ENCODE results near the gene HOXB13.

The HOXB13 gene

DNA sequence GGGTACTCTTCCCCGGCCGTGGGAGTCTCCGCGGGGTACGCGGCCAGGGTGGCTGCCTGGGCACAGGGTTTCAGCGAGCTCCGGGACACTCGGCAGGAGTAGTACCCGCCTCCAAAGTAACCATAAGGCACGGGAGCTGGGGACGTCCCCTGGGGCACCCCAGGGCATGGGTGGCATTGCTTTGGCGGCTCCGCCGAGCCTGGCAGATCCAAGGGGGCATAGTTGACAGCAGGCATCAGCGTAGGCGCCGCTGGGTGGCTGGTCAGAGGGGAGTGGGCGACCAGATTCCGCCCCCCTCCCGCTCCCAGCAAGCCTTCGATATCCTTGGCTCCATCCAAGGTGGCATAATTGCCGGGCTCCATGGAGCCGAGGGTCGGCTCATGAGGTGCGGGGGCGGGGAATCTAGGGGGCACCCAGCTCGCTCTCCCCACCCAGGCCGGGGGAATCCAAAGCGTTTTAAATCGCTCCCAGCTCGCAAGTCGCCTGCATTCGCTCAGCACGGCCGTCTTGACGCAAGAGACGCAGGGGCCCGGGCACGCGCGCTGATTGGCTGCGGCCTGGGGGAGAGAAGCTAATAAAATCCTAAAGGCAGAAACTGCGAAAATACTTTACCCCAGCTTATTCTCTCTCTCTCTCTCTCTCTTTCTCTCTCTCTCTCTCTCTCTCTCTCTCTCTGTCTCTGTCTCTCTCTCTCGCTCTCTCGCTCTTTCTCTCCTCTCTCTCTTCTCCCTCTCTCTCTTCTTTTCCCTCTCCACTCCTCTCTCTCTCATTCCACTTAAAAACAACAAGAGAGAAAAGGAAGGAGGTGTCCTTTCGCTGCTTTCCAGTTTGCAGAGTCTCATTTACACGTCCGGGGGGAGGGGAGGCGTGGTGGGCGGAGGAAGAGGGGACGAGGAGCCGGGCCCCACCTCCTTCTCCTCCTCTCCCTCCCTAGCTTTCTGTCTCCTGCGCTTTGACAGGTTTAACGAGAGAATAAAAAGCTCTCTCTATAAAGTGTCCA, at the start of gene HOXB13:
HOXB13 (minus strand) TSS at position 519 of the 1,000 bp plus-strand sequence; CDS start at position 362, 157 bp downstream.
- no peak for DNase-seq

DNA sequence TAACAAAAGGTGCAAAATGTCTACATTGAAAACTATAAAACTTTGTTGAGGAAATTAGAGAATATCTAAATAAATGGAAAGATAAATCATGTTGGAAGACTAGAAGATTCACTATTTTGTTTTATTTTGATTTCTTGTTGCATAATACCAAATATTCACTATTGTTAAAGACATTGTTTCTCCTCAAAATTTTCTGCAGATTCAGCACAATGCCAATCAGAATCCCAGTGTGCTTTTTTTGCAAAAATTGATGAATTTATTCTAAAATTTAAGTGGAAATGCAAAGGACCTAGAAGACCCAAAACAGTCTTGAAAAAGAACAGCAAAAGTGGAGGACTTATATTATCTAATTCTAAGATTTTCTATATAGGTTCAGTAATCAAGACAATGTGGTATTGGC, 48.1 kb upstream of the HOXB13 start:
- DNase-seq, result no peak

DNA sequence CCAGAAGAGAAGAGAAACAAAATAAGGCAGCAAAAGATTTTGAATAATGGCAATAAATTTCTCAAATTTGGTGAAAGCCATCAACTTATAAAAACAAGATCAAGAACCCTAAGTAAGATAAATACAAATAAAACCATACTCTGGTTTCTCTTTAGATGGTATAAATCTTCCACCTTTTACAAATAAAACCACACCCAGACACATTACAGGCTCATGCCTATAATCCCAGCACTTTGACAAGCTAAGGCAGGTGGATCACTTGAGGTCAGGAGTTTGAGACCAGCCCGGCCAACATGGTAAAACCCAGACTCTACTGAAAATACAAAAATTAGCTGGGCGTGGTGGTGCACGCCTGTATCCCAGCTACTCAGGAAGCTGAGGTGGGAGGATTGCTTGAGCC, 44.7 kb upstream of the HOXB13 start:
- no peak for DNase-seq

DNA sequence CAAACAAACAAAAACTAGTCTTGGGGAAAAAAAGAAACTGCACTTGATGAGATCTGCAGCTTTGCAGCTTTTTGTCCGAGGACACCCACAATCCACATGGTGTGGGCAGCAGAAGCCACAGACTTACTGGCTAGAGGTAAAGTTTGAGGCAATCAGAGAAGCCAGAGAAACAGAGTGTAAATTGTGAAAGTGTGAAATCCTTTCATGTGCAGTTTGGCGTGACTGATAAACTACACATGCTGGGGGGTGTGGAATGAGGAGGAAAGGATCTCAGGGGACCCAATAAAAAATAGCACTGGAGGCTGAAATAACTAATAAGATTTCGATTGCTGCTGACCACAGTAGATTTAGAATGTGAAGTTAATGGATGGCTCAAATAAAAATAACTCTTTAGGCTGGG, 42.4 kb upstream of the HOXB13 start:
- peak; percentile 38 for DNase-seq

DNA sequence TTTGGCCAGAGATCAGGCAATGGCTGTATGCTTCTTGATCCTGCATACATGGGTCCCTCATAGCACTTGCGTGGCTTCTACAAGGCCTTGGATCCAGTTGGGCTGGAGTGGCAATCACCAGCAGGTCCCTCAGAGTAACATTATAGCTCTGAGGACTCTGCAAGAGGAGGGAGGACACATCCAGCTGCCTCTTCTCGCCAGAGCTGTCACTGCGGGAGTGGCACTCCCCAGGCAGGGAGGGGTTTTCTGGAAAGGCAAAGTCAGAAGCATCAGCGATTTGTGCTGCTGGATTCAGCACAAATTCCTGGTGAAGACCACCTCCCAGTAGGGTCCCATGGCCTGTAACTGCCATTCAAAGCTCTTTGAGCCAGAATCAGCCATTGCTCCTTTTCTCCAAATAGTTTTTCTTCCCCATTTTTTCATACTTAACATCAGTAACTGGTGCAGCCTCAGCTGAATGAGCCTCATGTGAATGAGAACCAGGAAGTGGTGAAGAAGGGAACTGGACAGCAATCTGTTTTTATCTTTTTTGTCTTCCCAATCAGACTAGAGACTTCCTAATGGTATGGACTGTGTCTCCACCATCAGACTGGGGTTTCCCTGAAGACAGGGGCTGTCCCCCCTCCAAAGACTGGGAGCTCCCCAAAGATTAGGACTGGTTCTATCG, 40.6 kb upstream of the HOXB13 start:
- peak; percentile 29 for DNase-seq

DNA sequence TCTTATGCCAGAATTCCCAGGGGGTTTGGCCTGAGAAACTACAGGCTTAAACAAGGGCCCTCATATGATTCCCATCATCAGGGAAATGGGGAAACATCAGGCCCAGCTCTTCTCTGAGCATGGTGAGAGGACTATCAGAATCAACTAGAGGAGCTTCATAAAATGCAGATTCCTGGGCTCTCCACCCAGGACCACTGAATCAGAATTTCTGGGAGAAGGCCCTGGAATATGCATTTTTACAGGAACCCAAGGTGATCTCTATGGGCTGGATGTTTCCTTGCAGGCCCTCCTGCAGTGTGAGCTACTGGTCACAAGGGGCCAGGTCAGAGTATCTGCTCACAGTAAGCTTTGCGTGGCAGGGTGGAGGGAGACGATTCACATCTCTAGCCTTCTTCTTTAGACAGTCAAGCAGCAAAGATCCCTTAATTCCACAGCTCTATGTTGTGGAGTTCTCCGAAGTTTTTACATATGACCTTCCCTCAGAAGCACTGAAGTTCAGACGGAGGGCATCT, 38.8 kb upstream of the HOXB13 start:
- no peak for DNase-seq

DNA sequence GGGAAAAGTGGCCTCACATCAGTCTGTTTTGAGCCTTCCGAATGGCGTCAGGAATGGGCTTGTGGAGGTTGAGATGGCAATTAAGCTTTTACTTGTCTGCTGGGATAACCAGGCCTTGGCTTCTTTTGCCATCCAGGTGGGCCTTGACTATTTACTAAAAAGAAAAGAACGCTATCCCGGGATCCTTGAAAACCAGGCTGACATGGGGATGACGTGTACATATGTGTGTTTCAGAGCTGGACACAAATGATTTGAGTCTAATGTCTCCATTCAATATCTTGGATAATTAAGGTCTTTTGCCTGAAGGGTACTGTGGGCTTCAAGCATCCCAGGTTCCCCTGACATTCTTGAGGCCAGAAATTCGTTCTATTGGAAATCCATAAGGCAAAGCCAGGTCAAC, 32.6 kb upstream of the HOXB13 start:
- no peak for DNase-seq

DNA sequence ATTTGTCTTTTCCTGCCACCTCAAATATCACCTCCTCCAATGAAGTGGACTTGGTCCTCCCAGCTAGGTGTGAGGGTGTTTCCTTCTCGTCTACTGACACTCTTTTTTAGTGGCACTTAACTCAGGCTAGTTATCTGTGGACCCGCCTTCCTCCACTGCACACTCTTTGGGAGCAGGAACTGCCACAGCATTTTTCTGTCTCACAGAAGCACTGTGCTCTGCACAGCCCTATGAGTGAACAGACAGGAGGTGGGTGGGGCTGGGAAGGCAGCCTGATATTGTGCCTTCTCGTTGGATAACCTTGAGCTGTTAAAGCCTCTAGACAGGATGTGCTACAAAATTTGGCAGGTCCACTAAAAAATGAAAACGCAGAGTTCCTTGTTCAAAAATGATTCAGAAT, 31.9 kb upstream of the HOXB13 start:
- no peak for DNase-seq

DNA sequence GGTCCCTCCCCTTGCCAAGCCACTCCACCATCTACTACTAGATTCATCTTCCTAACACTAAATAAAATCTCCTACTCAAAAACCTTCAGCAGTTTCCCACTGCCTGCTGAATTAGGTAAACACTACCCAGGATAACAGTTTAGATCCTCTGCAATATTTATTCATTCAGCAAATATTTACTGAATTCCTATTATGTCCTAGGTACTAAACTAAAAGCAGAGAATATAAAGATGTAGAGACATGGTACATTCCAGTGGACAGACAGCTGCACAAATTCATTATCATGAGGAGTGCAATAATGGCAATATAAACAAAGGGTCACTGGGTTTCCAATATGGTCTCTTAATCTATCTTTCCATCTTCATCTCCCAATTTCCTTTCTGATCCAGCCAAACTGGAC, 30.7 kb upstream of the HOXB13 start:
- no peak for DNase-seq

DNA sequence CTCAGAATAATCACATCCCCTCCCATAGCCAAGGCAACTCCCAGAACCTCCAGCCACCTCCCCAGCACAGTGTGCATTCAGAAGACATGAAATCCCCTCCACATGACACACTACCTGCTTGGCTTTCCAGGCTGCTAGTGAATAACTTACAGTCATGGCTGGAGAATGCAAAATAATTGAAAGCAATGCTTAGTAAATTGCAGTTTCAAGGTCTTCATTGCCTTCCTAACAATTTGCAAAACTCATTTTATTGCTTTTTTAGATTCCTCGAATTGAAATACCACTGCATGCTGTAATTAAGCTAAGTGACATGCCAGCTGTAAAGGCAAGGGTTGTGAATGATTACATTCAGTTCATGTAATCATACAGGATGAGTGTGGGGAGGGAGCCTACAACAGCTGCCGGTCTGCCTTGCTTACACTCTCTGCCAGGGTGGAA, 29.0 kb upstream of the HOXB13 start:
- no peak for DNase-seq

DNA sequence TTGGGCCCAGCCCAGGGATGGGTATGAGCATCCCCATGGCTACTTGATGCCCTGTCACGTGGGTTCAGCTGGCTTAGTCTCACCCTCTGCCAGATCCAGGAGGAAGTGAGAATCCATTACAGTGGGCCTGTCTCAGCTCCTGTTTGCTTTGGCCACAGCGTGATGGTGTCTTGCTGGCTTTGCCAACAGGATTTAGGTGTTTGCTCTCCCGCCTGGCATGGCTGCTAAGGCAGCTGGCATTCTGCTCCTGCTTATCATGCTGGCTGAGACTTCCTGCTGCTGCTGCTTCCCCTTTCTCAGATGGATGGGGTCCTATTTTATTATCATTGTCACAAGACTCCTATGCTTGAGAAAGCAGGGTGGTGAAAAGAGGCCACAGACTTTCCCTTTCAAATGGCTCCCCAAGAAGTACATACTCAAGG, 28.3 kb upstream of the HOXB13 start:
- DNase-seq, result peak; percentile 43

DNA sequence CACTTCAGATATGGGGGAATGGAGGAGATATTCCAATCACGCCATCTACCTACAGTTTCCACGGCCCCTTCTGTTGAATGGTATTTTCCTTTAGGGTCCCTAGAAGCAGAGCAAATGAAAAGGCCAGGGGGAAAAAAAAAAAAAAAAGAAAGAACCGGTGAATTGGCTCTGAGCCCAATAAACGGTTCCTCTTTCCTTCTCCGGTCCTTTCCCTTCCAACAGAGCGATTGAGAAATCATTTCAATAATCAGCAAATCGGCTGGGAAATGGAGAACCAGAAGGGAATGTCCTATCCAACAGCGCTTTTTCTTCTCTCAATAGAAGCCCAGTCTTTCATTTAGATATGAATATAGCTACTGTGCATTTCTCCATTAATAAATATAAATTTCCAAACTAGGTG, 26.8 kb upstream of the HOXB13 start:
- peak; percentile 40 for DNase-seq

DNA sequence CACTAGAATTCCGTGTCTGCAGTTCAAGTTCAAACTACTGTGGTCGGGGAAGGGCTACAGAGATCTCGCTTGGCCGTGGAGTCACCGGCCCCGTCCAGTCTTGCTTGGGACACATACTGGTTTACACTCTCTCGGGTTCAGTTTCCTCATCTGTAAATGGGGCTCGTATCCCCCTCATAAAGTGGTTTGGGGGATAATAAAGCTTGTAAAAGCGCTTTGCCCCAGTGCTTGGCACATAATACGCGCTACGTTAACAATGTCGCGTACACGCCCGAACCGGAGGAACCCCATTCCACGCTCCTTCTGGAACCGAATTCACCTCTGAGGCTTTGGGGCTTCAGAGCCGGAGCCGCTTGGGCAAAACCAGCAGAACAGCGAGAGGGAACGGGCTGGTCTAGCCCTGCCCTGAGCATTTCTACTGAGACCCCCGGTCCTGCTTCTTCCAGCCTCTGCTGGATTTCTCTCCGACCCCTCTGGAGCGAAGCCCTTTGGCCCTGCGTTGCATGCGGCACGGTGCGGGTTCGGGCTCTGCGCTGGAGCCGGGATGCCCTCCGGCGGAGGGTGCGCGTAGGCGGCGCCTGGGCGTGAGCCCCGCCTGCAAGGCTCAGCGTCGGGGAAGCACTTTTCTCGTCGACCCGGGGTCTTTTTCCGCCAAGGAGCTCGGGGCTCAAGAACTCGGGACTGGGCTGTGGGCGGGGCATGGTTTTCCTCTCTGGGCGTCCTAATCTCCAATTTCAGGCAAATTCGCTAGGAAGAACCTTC, 26.1 kb upstream of the HOXB13 start:
- DNase-seq, result no peak

DNA sequence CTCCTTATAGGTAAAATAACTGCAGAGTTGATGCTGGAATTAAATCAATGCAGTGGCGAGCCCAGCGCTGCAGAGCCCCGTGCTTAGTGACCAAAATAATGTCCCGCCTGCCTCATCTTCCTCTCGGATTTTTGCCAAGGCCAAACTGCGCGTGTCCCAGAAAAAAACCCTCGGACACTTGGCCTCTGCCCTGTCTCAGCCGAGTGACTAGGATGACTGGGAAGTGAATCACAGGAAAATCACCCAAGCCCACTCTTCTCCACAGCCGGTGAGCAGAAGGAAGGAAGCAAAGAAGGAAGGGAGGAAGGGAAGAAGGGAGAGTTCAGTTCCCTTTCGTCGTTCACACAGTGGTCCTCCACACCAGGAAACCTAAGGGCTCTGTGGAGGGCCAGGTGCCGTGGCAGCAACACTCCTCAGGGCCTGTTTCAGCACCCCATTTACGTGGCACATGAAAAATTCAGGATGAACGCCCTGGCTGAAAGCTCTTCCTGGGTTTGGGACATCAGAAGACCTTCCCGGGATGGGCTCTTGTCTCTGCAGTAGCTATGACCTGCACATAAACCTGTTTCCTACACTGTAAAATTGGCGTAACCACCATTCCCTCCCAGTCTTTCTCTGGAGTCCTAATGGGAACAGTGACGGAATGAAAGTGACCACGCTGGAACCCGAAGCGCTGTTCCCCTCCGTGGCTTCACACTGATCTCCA, 25.4 kb upstream of the HOXB13 start:
- DNase-seq, result no peak

DNA sequence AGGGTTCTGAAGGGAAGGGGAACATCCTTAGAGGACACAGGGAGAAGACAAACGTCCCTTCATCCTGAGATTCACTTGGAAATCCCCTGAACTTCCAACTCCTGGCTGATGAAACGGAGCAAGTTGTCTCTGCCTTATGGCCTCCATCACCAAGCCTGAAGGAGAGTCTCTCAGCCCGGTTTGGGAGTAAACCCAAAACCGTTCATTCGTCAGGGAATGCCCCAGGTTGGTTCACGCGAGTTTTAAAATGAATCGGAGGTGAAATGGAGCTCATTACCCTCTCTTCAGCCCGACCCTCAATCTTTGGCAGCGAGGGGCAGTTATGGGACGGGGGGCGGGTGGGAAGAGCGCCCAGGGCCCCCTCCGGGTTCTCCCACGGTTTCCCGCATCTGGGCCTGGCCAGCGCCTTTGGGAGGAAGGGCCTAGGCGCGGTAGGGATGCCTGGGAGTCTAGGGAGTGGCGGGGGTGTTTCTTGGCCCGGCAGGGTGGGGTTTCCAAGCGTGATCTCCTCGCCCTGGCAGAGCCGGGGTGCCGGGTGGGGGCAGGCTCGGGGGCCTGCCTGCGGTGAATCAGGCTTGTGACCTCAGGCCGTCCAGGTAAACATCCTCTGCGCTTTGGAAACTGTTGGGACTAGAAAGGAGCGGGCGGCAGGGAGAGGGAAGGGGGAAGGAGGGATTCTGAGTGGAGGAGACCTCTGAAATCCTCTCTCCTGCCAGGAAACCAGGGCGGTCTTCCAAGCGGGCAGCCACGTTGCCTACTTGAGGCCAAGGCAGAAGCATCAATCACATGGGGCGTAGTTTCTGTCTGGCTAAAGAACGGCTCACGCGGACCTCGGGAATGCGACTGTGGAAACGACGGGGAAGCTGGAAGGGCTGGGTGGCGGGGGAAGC, 24.1 kb upstream of the HOXB13 start:
- no peak for DNase-seq

DNA sequence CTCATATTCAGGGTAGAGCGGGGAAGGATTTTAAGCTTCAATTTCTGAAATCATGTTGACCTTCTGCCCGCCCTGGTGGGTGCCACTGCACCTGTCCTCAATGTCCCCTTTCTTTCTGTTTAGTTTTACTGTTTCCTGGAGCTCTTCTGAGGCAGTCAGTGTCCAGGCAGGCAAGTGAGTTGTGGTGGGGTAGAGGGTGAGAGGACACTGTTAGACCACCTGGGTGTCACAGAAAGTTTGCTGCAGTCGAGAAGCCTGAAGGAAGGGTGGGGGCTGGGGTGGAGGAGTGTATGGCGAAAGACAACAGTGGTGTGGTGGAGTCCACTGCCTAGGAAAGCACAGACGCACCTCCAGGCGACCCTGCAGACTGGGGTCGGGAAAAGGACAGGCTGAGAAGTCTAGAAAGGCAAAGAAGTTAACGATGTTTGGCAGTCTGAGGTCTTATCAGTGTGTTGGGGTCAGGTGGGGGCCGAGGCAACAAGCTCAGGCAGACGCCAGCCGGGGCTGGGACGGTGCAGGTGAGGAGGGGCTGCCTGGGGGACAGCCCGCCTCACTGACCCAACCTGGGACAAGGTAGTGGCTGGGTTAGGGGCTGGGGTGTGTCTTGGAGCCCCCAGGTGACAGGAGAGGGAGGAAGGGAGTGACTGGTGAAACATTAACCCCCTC, 23.3 kb upstream of the HOXB13 start:
- DNase-seq, result no peak

DNA sequence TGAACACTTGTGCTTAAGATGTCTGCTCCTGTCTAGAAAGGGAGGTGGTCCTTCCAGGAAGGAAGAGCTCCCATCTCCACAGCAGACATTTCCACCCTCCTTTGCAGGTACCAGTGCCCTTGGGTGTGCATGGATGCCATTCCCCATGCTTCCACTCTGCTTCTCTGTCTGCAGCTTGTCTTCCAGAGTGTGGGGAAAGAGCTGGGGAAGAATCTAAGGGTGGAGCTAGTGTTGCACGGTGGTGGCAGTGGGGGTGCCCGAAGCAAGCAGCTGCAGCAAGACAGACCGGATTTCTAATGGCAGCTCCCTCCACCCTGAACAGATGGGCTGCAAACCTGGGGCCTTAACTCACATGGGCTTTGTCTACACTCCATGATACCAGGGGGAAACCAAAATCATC, 22.6 kb upstream of the HOXB13 start:
- no peak for DNase-seq

DNA sequence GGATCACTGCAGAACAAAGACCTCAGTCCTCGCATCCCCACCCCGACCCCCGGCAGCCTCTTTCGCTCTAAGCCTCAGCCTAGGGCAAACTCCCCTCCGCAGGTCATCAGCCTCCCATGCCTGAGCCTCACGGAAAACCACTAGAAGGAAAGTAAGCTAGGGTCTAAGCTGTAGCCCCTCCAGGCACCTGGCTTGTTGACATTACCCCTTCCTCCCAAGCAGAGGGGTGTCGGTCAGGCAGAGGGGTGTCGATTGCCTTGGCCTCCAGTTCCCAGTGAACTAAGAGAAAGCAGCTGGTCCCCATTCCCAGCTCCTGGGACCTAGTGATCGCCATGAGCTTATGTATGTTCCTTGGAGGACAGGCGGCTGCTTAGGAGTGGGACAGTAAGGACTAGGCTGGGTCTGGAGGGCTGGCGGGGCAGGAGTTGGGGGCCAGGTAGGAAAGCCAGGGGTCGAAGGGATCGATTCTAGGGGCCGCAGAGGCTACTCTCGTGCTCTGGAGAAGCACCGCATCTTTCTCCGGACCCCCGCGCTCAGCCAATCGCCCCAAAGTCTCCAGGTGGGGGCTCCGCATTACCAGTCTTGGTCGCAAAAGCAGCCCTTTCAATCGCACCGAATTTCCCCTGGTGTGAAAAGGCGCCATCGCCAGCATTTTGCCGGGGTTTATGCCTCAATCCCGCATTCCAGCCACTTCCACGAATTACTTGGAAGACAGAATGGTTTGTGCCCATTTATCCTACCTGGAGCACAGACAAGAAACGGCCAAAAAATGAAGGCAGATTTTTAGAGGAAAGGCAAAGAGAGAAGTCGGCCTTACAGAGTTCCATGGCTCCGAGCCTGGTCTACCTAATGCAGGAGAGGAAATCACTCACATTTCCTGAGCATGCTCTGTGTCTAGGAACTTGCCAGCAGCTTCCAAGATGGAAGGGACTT, 21.3 kb upstream of the HOXB13 start:
- DNase-seq, result no peak

DNA sequence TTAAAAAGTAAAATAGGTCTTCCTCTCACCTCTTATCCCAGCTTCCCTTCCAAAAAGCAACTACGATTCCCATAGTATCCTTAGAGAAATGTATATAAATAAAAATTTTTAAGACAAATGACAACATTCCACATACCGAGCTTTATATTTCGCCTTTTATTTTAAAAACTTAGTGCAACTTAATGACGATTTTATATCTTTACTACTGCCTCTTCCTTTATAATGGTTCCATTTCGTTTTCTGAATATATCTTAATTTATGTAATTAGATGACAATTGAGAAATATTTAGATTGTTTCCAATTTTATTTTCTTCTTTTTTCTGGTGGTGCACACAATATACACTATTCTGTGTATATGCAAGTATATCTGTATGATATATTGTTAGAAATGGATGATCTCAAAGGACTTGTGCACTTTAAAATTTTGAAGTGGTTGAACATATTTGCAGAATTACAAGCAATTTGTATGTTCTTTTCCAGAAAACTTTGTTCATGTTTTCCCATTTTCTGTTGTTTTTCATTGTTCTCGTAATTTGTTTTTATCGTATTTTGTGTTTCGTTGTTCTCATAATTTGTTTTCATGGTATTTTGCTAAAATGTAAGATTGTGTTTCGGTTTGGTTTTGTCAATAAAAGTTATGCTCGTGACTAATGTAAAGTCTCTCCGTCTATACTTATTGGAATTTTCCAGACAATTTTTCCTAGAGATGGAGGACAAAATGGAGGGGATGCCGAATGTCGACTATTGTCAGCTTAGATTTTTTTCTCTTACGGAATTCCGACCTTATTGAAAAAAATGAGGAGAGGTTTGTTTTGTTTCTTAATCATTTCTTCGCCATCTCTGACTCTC, 20.4 kb upstream of the HOXB13 start:
- DNase-seq, result no peak
